Stimulated activated CD8-positive, alpha-beta memory T cell treated with anti-CD3 and anti-CD28 coated beads, Interleukin-15, amount 100 ng/mL, for 4 hours (primary cell): ENCODE results near the gene MTMR4.
"Not testable (repeated sequence)": the region's sequence is repeated elsewhere in the genome, so short reads cannot be mapped to it uniquely, and the experiment has no call there.

Experiments
- DNase-seq, 2 donors: peaks; one replicate each; pipeline ENCODE4 v3.0.0-alpha.2; 2020; ENCODE audit warnings: low read depth in 2 of 2

The MTMR4 gene

GRCh38 chr17:58525239-58525638 is 10.8 kb upstream of the MTMR4 start:
- no peak for DNase-seq

DNA sequence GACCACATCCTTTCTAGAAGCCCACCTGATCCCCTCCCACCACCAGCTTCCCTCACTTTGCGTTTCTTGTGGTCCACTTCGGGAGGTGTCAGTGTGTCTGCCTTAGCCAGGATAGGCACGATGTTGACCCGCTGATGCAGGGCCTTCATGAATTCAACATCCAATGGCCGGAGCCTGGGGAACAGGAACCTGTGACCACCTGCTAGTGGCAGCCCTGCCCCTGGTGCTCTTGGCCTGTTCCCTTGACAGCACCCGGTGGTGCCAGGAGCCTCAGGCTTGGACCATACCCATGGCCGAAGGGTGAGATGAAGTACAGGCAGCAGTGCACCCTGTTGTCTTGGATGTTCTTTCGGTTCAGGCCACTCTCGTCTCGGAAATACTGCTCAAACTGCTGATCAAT is 7.2 kb upstream of the MTMR4 start:
- no peak for DNase-seq

GRCh38 chr17:58520843-58521430 is 6.5 kb upstream of the MTMR4 start:
- no peak for DNase-seq

DNA sequence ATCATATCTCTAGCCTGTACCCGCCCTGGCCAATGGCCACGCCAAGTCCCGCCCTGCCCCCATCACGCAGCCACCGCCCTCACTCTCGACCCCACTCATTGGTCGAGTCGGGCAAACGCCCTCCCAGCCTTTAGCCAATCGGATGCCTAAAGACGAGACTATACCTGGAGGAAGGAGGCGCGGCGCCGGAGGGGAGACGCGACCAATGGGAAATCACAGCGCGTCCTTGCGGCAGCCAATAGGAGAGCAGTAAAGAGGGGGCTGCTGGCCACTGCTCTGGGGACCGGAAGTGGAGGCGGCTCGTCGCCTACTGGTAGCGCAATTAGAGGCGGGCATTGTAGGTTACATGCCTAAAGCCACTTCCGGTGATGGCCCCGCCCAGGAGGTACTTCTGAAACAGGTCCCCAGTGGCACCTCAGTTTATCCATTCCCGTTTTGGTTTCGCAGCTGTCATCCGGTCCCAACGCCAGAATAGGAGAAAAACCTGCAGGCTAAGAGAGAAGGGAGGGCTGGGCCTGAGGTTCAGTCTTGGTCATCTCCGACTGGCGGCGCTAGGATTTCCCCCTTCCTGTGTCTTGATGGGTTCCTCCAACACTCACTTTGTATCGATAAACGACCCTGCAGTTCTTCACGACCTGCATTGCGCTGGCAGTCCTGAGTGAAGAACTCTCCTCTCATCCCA is 3.6 kb upstream of the MTMR4 start:
- peak; percentile 97 to 99 for DNase-seq

GRCh38 chr17:58517378-58517927 is 3.0 kb upstream of the MTMR4 start:
- DNase-seq = no peak

GRCh38 chr17:58516644-58517377 is 2.4 kb upstream of the MTMR4 start:
- no peak for DNase-seq

GRCh38 chr17:58515286-58515685 is 848 bp upstream of the MTMR4 start:
- DNase-seq = no peak

DNA sequence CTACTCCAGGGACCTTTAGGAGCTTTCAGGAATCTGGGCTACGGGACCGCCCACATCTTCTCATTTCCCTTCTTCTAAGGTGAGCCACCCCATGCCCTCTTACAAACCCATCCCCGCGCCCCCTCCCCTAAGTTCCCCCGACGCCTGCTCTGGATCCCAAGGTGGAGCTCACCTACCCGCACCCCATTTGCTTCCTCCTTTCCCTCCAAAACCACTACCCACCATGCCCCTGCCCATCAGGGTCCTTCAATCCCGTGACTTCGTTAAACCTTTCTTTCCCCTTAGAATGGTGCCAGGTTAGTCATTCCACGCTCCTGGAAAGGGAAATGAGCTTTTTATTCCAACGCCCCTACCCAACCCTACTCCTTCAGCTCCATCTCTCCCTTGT is 326 bp upstream of the MTMR4 start:
- no peak for DNase-seq

DNA sequence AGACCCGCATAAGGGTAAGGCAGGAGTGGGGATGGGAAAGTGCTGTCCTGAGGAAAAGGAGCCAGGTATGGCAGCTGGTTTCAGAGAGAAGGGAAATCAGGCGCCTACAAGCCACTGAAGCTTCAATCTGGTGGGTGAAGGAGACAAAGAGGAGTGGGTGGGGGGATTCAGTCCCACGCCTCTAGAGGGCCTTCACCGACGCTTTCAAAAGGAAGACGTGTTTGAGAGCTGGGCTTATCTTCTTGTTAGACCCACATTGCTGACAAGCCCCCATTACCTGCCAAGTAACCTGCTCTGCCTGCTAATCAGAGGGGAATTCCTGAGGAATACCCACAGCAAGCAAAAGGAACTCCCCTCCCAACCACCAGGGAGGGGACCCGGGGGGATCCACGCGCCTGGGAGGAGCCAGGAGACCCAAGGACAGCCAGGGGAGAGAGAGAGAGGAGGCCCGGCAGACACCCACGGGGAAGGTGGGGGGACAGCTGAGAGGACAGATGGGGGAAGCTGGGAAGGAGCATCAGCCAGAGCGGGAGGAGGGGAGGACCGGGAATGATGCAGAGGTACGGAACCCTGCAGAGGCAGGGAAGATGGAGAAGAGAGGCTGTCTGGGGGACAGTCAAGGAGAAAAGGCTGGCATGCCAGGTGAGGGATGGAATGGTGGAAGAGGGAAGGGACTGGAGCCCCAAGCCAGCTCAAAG is 1.0 kb downstream of the MTMR4 start:
- DNase-seq = no peak

DNA sequence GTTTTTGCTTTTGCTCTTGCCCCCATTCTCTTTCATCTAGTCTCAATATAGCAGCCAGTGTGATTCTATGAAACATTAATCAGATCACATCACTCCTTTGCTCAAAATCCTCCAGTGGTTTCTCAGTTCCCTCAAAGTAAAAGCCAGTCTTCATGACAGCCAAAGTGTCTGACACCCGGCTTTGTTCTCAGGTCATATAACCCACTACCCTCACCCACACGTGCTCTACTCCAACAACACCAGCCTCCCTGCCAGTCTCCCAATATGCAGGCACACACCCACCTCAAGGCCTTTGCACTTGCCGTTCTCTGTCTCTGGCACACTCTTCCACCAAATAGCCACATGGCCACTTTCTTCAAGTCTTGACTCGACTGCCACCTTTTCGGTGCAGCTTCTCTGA is 4.4 kb downstream of the MTMR4 start:
- DNase-seq = no peak

DNA sequence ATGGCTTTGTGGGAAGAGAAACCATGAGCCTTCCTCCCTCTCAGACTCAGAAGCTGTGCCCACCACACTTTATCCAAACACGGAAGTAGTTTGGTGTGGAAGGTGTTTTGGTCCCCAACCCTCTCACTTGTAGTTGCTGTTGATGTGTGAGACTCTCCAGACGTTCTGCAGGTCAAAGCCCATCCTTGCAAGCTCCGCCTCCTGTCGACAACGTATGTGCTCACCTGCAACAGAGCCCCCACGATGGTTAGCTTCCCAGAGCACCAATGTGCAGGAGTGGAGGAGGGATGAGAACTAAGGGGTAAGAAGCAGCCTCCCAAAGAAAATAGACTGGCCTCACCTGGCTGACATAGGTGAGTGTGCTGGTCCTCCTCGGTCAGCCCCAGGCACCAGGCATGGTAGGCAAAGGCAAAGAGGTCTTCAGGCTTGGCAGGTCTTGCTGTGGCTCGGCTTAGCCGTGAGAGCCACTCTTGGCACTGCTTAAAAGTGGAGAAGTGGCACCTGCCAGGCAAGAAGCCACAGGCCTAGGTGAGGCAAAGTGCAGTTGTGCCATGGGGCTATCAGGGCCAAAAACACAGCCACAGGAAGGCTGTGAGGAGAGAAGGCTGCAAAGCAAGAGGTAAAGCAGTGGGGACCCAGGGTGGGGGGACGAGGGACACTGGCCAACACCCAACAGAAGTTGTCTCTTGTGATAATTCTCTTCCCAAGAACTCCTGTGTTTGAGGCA is 5.9 kb downstream of the MTMR4 start:
- no peak for DNase-seq

GRCh38 chr17:58507123-58507634 is 7.3 kb downstream of the MTMR4 start:
- DNase-seq = no peak

DNA sequence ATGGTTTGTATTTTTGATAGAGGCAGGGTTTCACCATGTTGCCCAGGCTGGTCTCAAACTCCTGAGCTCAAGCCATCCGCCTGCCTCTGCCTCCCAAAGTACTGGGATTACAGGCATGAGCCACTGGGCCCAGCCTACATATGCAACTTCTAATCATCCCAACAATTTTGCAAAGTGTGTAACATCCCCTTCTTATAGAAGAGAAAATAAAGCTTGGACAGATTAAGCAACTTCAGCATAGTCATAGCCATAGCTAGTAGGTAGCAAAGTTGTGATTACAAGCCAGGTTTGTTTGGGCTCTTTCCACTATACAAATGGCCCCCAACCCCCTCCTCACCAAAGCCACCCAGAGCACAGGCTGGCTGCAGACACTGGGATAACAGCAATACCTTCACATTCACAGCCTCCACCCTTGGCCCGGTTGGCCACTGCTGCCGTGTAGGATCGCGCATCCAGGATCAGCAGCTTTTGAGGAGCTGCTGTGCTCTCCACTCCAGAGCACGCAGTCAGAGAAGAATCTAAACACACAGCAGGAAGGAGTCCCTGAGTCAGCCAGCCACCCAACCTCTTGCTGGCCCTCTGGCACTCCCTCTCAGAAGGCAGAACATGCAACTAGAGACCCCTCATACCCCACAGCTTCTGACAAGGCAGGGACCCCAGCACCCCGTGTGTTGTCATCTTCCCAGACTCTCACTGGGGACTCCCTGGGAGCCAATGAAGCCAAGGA is 7.9 kb downstream of the MTMR4 start:
- no peak for DNase-seq

DNA sequence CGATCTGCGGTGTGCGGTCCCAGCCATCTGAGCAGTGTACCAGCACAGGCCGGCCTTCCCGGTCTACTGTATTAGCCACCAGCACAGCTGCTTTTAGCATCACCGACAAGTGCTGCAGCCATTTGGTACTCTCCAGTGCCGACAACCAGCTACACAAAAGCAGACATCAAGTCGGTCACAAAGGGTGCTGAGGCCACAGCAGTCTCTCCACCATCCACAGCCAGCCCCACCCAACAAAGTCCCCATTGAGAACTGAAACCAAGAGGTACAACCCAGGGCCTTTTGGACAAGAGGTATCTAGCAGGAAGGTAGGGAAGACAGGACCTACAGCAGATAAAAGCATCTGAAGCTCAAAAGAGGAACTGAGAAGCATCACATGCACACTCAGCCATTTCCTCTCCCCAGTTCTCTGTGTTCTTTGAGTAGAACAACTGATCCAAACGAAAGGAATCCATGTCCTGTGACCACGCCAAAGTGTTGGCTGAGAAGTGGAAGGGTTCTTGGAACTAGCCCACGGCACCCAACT is 9.5 kb downstream of the MTMR4 start:
- no peak for DNase-seq

DNA sequence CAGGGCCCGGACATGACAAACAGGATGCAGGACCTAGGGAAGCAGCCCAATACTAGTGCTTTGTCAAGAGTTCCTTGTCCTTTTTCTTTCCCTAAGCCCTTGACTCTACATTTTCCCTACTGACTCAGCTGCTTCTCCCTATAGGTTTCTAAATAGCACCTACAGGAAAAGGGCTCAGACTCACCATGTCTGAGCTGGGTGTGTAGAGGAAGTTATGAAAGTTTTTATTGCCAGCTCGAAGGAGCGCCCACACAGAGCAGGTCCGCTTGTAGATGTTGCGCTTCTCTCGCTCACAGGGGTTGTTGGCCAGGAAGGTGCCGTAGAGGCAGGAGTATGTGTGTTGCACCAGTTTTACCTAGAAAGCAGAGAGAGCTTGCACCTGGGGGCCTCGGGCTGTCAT is 10.6 kb downstream of the MTMR4 start:
- DNase-seq = no peak

GRCh38 chr17:58503134-58503533 is 11.3 kb downstream of the MTMR4 start:
- DNase-seq = not testable (repeated sequence)

GRCh38 chr17:58501451-58501850 is 13.0 kb downstream of the MTMR4 start:
- no peak for DNase-seq

GRCh38 chr17:58498177-58498828 is 16.1 kb downstream of the MTMR4 start:
- DNase-seq = no peak

DNA sequence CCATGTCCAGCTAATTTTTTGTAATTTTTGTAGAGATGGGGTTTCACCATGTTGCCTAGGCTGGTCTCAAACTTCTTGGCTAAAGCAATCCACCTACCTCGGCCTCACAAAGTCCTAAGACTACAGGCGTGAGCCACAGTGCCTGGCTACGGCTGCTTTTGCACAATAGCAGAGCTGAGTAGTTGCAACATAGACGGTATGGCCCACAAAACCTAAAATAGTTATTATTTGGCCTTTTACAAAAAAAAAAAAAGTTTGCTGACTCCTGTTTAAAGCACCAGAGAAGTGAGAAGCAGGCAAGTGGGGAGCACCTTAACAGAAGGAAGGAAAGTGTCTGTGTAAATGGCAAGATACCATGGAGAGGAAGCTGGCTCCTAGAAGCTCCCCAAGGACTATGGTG is 20.9 kb downstream of the MTMR4 start:
- no peak for DNase-seq
